GM18519 (cell line): ENCODE data around the gene WNK1.
"Not testable (repeated sequence)": the region's sequence is repeated elsewhere in the genome, so short reads cannot be mapped to it uniquely, and the experiment has no call there.

ENCODE experiments used
- ATAC-seq: cut with Tn5 transposase; IDR thresholded peaks from one replicate; pipeline ENCODE4 v1.9.1; 2021; ENCODE audit warnings: mild to moderate bottlenecking, moderate library complexity; ENCODE audit not compliant: unreplicated experiment, low FRiP score

WNK1 gene

GRCh38 chr12:849733-850437 lies 97.5 kb downstream of the WNK1 start:
- not testable (repeated sequence) for ATAC-seq

GRCh38 chr12:851343-851742 lies 99.0 kb downstream of the WNK1 start:
- ATAC-seq, result no peak

- no peak for ATAC-seq
These were observed 99.5 kb downstream of the WNK1 start for GRCh38 chr12:851913-852312.

- ATAC-seq, result no peak
These were observed 100.5 kb downstream of the WNK1 start for GRCh38 chr12:852864-853263.

- no peak for ATAC-seq
These were observed 105.2 kb downstream of the WNK1 start for GRCh38 chr12:857611-858010.

GRCh38 chr12:862303-862911 lies 110.0 kb downstream of the WNK1 start:
- no peak for ATAC-seq

- no peak for ATAC-seq
These were observed 110.9 kb downstream of the WNK1 start for GRCh38 chr12:863285-863684.

- no peak for ATAC-seq
These were observed 113.2 kb downstream of the WNK1 start for GRCh38 chr12:865614-866013.

- ATAC-seq, result no peak
These were observed 115.5 kb downstream of the WNK1 start for GRCh38 chr12:867905-868304.

GRCh38 chr12:868722-869121 lies 116.3 kb downstream of the WNK1 start:
- no peak for ATAC-seq

GRCh38 chr12:870378-870777 lies 118.0 kb downstream of the WNK1 start:
- ATAC-seq, result no peak

GRCh38 chr12:873954-874353 lies 121.6 kb downstream of the WNK1 start:
- ATAC-seq, result no peak

- ATAC-seq, result no peak
These were observed 127.3 kb downstream of the WNK1 start for GRCh38 chr12:879641-880040.

- ATAC-seq, result no peak
These were observed 128.3 kb downstream of the WNK1 start for GRCh38 chr12:880656-881055.

GRCh38 chr12:884746-885414 lies 132.5 kb downstream of the WNK1 start:
- no peak for ATAC-seq

- ATAC-seq, result no peak
These were observed 133.3 kb downstream of the WNK1 start for GRCh38 chr12:885701-886100.

- ATAC-seq, result no peak
These were observed 133.8 kb downstream of the WNK1 start for GRCh38 chr12:886206-886605.

- no peak for ATAC-seq
These were observed 141.8 kb downstream of the WNK1 start for GRCh38 chr12:894226-894625.

- ATAC-seq, result no peak
These were observed 143.7 kb downstream of the WNK1 start for GRCh38 chr12:896031-896430.

- ATAC-seq, result no peak
These were observed 145.0 kb downstream of the WNK1 start for GRCh38 chr12:897386-897785.

GRCh38 chr12:902581-902980 lies 150.2 kb downstream of the WNK1 start:
- no peak for ATAC-seq

- no peak for ATAC-seq
These were observed 150.7 kb downstream of the WNK1 start for GRCh38 chr12:903055-903454.
